ENCODE results near the gene EPG5. TPM values are rescaled to one million over a fixed set of nuclear protein-coding genes. Genes with fewer than 3 reads are reported as not detected.
"Not testable (repeated sequence)": the region's sequence is repeated elsewhere in the genome, so short reads cannot be mapped to it uniquely, and the experiment has no call there.

The EPG5 gene
- total RNA-seq, 1 donor from 2014 or later = 40.3 TPM

GRCh38 chr18:45984546-45985235 is 17.6 kb upstream of the EPG5 start:
- intact Hi-C loops (cut with DNase I) = no loop called here
- no peak for ATAC-seq
- no peak for DNase-seq (ENCODE audit: low spot score)

GRCh38 chr18:45981821-45982220 is 14.7 kb upstream of the EPG5 start:
- DNase-seq (ENCODE audit: low spot score) (no peak), ATAC-seq (no peak)
- intact Hi-C loops (cut with DNase I) = no loop called here

- no peak for DNase-seq (ENCODE audit: low spot score)
- intact Hi-C loops (cut with DNase I) = no loop called here
- ATAC-seq = no peak
Observed at GRCh38 chr18:45980229-45980628, 13.1 kb upstream of the EPG5 start.

- intact Hi-C loops (cut with DNase I) = loop anchor here (10.0 kb wide), 1 partner anchor 283 kb away; no protein-coding TSS in a partner anchor
- DNase-seq (ENCODE audit: low spot score) = no peak
- no peak for ATAC-seq
Observed at GRCh38 chr18:45978084-45978483, 11.0 kb upstream of the EPG5 start.

- DNase-seq (ENCODE audit: low spot score) (no peak), ATAC-seq (no peak)
- intact Hi-C loops (cut with DNase I) = loop anchor here (10.0 kb wide), 1 partner anchor 282 kb away; no protein-coding TSS in a partner anchor
Observed at GRCh38 chr18:45976974-45977373, 9.8 kb upstream of the EPG5 start.

GRCh38 chr18:45976566-45976965 is 9.4 kb upstream of the EPG5 start:
- no peak for ATAC-seq
- intact Hi-C loops (cut with DNase I) = loop anchor here (10.0 kb wide), 1 partner anchor 282 kb away; no protein-coding TSS in a partner anchor

GRCh38 chr18:45974088-45974536 is 7.0 kb upstream of the EPG5 start:
- ATAC-seq = peak; percentile 70
- peak; percentile 75 for DNase-seq (ENCODE audit: low spot score)
- intact Hi-C loops (cut with DNase I) = loop anchor here (5.0 to 10.0 kb wide), 2 partner anchors 98 to 279 kb away; partner anchors contain the start of gene PSTPIP2

More at GRCh38 chr18:45976566-45976965, 9.4 kb upstream of the EPG5 start:
- no peak for DNase-seq (ENCODE audit: low spot score)

GRCh38 chr18:45964913-45965312 is 2.2 kb downstream of the EPG5 start:
- ATAC-seq; DNase-seq (ENCODE audit: low spot score); intact Hi-C loops (cut with DNase I): not testable (repeated sequence)

GRCh38 chr18:45962866-45963265 is 4.3 kb downstream of the EPG5 start:
- intact Hi-C loops (cut with DNase I) = no loop called here
- ATAC-seq (no peak), DNase-seq (ENCODE audit: low spot score) (no peak)

- intact Hi-C loops (cut with DNase I) = no loop called here
- DNase-seq (ENCODE audit: low spot score) (no peak), ATAC-seq (no peak)
Observed at GRCh38 chr18:45962461-45962860, 4.7 kb downstream of the EPG5 start.

- ATAC-seq; DNase-seq (ENCODE audit: low spot score); intact Hi-C loops (cut with DNase I): not testable (repeated sequence)
Observed at GRCh38 chr18:45959484-45959883, 7.6 kb downstream of the EPG5 start.

GRCh38 chr18:45958730-45959129 is 8.4 kb downstream of the EPG5 start:
- ATAC-seq (no peak), DNase-seq (ENCODE audit: low spot score) (no peak)
- intact Hi-C loops (cut with DNase I) = no loop called here

- intact Hi-C loops (cut with DNase I) = no loop called here
- ATAC-seq (no peak), DNase-seq (ENCODE audit: low spot score) (no peak)
Observed at GRCh38 chr18:45958027-45958426, 9.1 kb downstream of the EPG5 start.

GRCh38 chr18:45957100-45957499 is 10.0 kb downstream of the EPG5 start:
- ATAC-seq (no peak), DNase-seq (ENCODE audit: low spot score) (no peak)
- intact Hi-C loops (cut with DNase I) = no loop called here

GRCh38 chr18:45954070-45954934 is 12.8 kb downstream of the EPG5 start:
- intact Hi-C loops (cut with DNase I) = no loop called here
- DNase-seq (ENCODE audit: low spot score) (no peak), ATAC-seq (no peak)

- intact Hi-C loops (cut with DNase I) = no loop called here
- no peak for DNase-seq (ENCODE audit: low spot score)
- no peak for ATAC-seq
Observed at GRCh38 chr18:45951016-45951714, 16.0 kb downstream of the EPG5 start.

GRCh38 chr18:45945669-45946068 is 21.5 kb downstream of the EPG5 start:
- intact Hi-C loops (cut with DNase I) = no loop called here
- no peak for ATAC-seq
- DNase-seq (ENCODE audit: low spot score) = no peak

- no peak for ATAC-seq
- DNase-seq (ENCODE audit: low spot score) = no peak
- intact Hi-C loops (cut with DNase I) = no loop called here
Observed at GRCh38 chr18:45940724-45941123, 26.4 kb downstream of the EPG5 start.

- intact Hi-C loops (cut with DNase I) = no loop called here
- DNase-seq (ENCODE audit: low spot score) (no peak), ATAC-seq (no peak)
Observed at GRCh38 chr18:45939236-45939635, 27.9 kb downstream of the EPG5 start.
